Body of pancreas (tissue), 4 donors: ENCODE data around the gene C10orf143.

Source experiments
- CTCF ChIP-seq, 7 experiments: fragments of 450-650 bp in 4 of 7; fragments of 200-600 bp in 3 of 7; sonication (generic) in 3 of 7; IDR thresholded peaks; one replicate each; pipeline ENCODE4 v1.5.1; 2016 to 2019; ENCODE audit warnings: antibody characterized with exemption in 7 of 7
- POLR2A ChIP-seq, 3 donors: fragments of 450-650 bp; IDR thresholded peaks; one replicate each; pipeline ENCODE4 v1.6.1; 2016; ENCODE audit warnings: antibody characterized with exemption in 3 of 3, mild to moderate bottlenecking in 2 of 3

GRCh38 chr10:130137659-130138478 lies 27.2 kb upstream of the C10orf143 start:
- TF ChIP-seq CTCF (IDR thresholded peaks at IDR 0.05) (no peak), POLR2A (IDR thresholded peaks at IDR 0.05) (no peak)
